Measurements from ENCODE around the gene MARCHF11.

Gene MARCHF11

GRCh38 chr5:16049761-16050160, 129.8 kb downstream of the MARCHF11 start:
- DNase-seq (ENCODE audit: low read depth) = no peak
- TF ChIP-seq, protein P1, sequence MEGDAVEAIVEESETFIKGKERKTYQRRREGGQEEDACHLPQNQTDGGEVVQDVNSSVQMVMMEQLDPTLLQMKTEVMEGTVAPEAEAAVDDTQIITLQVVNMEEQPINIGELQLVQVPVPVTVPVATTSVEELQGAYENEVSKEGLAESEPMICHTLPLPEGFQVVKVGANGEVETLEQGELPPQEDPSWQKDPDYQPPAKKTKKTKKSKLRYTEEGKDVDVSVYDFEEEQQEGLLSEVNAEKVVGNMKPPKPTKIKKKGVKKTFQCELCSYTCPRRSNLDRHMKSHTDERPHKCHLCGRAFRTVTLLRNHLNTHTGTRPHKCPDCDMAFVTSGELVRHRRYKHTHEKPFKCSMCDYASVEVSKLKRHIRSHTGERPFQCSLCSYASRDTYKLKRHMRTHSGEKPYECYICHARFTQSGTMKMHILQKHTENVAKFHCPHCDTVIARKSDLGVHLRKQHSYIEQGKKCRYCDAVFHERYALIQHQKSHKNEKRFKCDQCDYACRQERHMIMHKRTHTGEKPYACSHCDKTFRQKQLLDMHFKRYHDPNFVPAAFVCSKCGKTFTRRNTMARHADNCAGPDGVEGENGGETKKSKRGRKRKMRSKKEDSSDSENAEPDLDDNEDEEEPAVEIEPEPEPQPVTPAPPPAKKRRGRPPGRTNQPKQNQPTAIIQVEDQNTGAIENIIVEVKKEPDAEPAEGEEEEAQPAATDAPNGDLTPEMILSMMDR (IDR thresholded peaks at IDR 0.05; ENCODE audit: control insufficient read depth, extremely low read depth, insufficient read depth) = no peak
- H3K4me3 ChIP-seq (ENCODE audit: low read depth, low read length) = no peak overlapping the region

DNA sequence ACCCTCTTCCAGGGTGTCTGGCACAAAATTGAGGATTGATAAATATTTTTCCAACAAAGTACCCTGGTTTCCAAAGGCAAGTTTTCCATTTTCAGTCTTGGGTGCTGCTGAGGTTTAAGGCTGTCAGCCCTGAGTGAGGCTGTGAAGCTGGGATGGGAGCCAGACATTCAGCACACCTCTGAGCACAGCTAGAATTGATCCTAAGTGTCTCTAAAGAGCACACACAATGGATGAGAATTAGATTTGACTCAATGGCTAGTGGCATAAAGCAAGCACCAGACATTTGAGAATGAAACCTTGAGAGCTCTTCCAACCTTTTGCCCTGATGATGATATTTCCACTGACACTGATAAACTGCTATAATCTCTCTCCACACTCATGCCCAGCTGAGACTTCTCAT, 131.5 kb downstream of the MARCHF11 start:
- DNase-seq (ENCODE audit: low read depth) = no peak
- no peak overlapping the region for H3K4me3 ChIP-seq (ENCODE audit: low read depth, low read length)
- TF ChIP-seq, protein P1 (IDR thresholded peaks at IDR 0.05; ENCODE audit: control insufficient read depth, extremely low read depth, insufficient read depth) = no peak

GRCh38 chr5:16043349-16043965, 136.1 kb downstream of the MARCHF11 start:
- no peak overlapping the region for H3K4me3 ChIP-seq (ENCODE audit: low read depth, low read length)
- no peak for DNase-seq (ENCODE audit: low read depth)
- TF ChIP-seq, protein P1 (IDR thresholded peaks at IDR 0.05; ENCODE audit: control insufficient read depth, extremely low read depth, insufficient read depth) = no peak

DNA sequence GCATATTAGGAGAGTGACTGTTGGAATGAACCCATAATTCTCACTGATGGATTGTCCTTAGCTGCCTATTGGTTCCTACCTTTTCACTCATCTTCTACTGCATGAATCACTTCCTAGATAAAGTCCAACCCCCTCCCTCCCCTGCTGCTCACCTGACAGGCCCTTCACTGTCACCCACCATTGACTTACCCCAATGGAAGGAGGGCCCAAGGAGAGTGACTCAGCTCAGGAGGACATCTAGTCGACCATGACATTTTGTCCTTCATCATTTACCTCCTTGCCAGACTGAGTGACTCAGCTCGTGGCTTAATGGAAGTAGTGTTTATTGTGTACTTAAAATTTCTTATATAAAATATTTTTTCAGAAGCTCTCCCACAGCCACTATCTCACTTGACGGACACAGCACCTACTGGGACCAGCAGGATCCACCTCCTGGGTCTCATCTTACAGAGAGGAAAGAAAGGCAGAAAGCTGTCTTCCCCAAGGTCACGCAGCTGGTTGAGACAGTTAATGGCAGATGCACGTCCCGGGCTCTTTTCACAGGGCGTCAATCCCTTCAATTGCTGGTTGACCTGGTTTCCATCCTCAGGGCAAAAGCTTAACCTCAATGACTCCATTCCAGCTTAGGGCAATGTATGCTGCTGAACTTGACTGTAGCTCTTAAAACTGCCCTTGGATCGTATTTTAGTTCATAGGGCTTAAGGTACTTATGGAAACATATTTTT, 142.3 kb downstream of the MARCHF11 start:
- H3K4me3 ChIP-seq (ENCODE audit: low read depth, low read length) = no peak overlapping the region
- TF ChIP-seq, protein P1 (IDR thresholded peaks at IDR 0.05; ENCODE audit: control insufficient read depth, extremely low read depth, insufficient read depth) = no peak
- DNase-seq (ENCODE audit: low read depth) = no peak

DNA sequence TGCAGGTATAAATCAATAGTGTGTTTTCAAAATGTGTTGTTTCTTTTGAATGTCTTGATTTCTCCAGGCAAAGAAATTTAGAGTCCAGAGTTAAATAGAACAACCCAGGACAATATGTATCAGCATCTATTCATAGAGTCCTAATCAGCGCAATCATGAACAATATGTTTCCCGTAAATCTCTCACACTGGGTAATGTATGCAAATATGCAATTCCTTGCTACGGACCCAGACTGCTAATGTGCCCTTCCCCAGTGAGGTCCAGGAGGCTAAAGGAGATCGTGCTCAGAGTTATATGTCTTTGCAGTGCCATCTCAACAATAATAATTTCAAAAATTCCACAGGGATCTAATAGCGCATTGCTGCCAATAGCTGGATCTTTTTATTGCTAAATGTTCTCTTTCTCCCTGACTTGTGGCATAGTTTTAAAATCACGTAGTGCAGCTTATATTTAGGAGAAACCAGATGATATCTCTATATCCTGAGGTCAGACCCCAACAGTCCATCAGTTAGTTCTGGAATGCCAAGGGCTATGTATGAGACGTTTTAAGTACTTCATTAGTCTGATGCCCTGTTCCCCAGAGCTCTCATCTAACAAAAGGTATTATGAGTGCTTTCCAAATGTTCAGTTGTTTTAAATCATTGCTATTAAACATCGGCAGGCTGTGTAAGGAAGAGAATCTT, 145.1 kb downstream of the MARCHF11 start:
- H3K4me3 ChIP-seq (ENCODE audit: low read depth, low read length) = no peak overlapping the region
- TF ChIP-seq, protein P1 (IDR thresholded peaks at IDR 0.05; ENCODE audit: control insufficient read depth, extremely low read depth, insufficient read depth) = no peak
- DNase-seq (ENCODE audit: low read depth) = no peak

GRCh38 chr5:16033187-16033925, 146.2 kb downstream of the MARCHF11 start:
- no peak overlapping the region for H3K4me3 ChIP-seq (ENCODE audit: low read depth, low read length)
- peak; percentile 10 for DNase-seq (ENCODE audit: low read depth)

More at GRCh38 chr5:16033187-16033925, 146.2 kb downstream of the MARCHF11 start:
- TF ChIP-seq, protein P1 (IDR thresholded peaks at IDR 0.05; ENCODE audit: control insufficient read depth, extremely low read depth, insufficient read depth) = no peak
